IMR-90 (cell line): Measurements from ENCODE around the gene ARAP2. TPM values are rescaled to one million over a fixed set of nuclear protein-coding genes. Genes with fewer than 3 reads are reported as not detected.

Experiments used
- polyA plus RNA-seq, 3 experiments: library from polyadenylated mRNA; depleted of rRNA; stranded (reverse); fragments of >200 nt; gene quantifications; 2 replicates each; pipeline ENCODE4 v1.2.3, GENCODE V29; 2012; ENCODE audit warnings: low replicate concordance in 1 of 3
- total RNA-seq: library from RNA; depleted of rRNA; stranded (reverse); fragments of >200 nt; gene quantifications from 2 replicates; pipeline ENCODE4 v1.2.3, GENCODE V29; 2012; rRNA removed

ARAP2 gene
- total and polyA plus RNA-seq, 2 of the 4 experiments (the other 2 are of a cell fraction), result 0.32 to 1.8 TPM

Other genes with a start within 250 kb of the ARAP2 start
- not detected in 2 replicates for gene DTHD1, start 37.1 kb upstream of the ARAP2 start, total RNA-seq
- not detected in 2 replicates for gene DTHD1, start 37.1 kb upstream of the ARAP2 start, polyA plus RNA-seq (2012; rRNA removed)